GM12878 (cell line): ENCODE results near the gene SSTR4. TPM values are rescaled to one million over a fixed set of nuclear protein-coding genes. Genes with fewer than 3 reads are reported as not detected.

Source experiments
- ATAC-seq: fragments of 200-7000 bp; cut with Tn5 transposase; 3 replicates; pipeline ENCODE4 v1.9.1; 2020; ENCODE audit warnings: mild to moderate bottlenecking, moderate library complexity
- BruUV-seq: library from RNA; stranded (reverse); fragments of 400-500 nt; replicated peaks from 2 replicates; lab custom pipeline; 2021; lab: Mats Ljungman, UMichigan
- CTCF ChIA-PET: fragments of 300-600 bp; sonication (Branson Sonifier 250); formaldehyde crosslinking; extraction: SDS; loops from one replicate; lab custom pipeline; 2021; ENCODE audit warnings: inconsistent platforms; lab: Yijun Ruan, JAX
- POLR2A ChIA-PET: fragments of 350-600 bp; formaldehyde crosslinking; extraction: SDS; loops from one replicate; lab custom pipeline; 2021; ENCODE audit warnings: inconsistent platforms; lab: Charles Lee
- RAD21 ChIA-PET: fragments of 300-600 bp; sonication (Branson Sonifier 250); formaldehyde crosslinking; loops from one replicate; lab custom pipeline; 2023; ENCODE audit warnings: antibody characterized with exemption; ENCODE audit not compliant: unreplicated experiment; lab: Charles Lee
- SMC1A ChIA-PET: fragments of 300-600 bp; sonication (Branson Sonifier 250); formaldehyde crosslinking; loops from one replicate; lab custom pipeline; 2023; ENCODE audit not compliant: unreplicated experiment, uncharacterized antibody; lab: Charles Lee
- DNase-seq: peaks from one replicate; pipeline ENCODE4 v3.0.0-alpha.2; 2011; ENCODE audit warnings: low read depth, low spot score
- FAIRE-seq: peaks from 3 replicates; lab custom pipeline; 2011; peaks lifted over from hg19 to GRCh38; lab: Jason Lieb, UNC
- H2AFZ ChIP-seq: 2 replicates; pipeline ENCODE4 v1.6.0; 2011; ENCODE audit warnings: low read depth, low read length, control low read depth; ENCODE audit not compliant: control insufficient read depth
- H3K27ac ChIP-seq: 2 replicates; pipeline ENCODE4 v1.5.1; 2011; ENCODE audit warnings: control low read depth; ENCODE audit not compliant: control insufficient read depth, insufficient read depth
- H3K27me3 ChIP-seq, 2 experiments: replicated peaks in 1 of 2; 2 replicates each; pipeline versions ENCODE4 v1.6.0 to v1.6.1; 2011; ENCODE audit warnings: low read length in 1 of 2; ENCODE audit not compliant: control insufficient read depth in 2 of 2, insufficient read depth in 2 of 2
- H3K36me3 ChIP-seq, 2 experiments: 2 replicates each; pipeline ENCODE4 v1.5.1; 2011; ENCODE audit warnings: low read length in 1 of 2; ENCODE audit not compliant: control insufficient read depth in 2 of 2, insufficient read depth in 2 of 2
- H3K4me1 ChIP-seq: 2 replicates; pipeline ENCODE4 v1.6.1; 2011; ENCODE audit warnings: mild to moderate bottlenecking, low read length, moderate library complexity, mixed read lengths; ENCODE audit not compliant: control insufficient read depth, insufficient read depth
- H3K4me2 ChIP-seq: 2 replicates; pipeline ENCODE4 v1.6.0; 2011; ENCODE audit warnings: control low read depth; ENCODE audit not compliant: control insufficient read depth, insufficient read depth
- H3K4me3 ChIP-seq: fragments of 200-600 bp; sonication (generic); 2 replicates; pipeline ENCODE4 v1.5.1; 2016
- H3K79me2 ChIP-seq: 2 replicates; pipeline ENCODE4 v1.6.0; 2011; ENCODE audit warnings: low read length; ENCODE audit not compliant: control insufficient read depth, insufficient read depth
- H3K9ac ChIP-seq: 2 replicates; pipeline ENCODE4 v1.8.0; 2011; ENCODE audit warnings: low read length, control low read depth, mixed read lengths; ENCODE audit not compliant: control insufficient read depth, insufficient read depth
- H3K9me3 ChIP-seq: replicated peaks from 3 replicates; pipeline ENCODE4 v1.5.1; 2011; ENCODE audit warnings: mild to moderate bottlenecking, low read length; ENCODE audit not compliant: control insufficient read depth, insufficient read depth
- H4K20me1 ChIP-seq: 2 replicates; pipeline ENCODE4 v1.6.0; 2011; ENCODE audit not compliant: control insufficient read depth, insufficient read depth
- BCL11A ChIP-seq: IDR thresholded peaks from 2 replicates; pipeline ENCODE4 v1.6.1; 2011; ENCODE audit warnings: low read depth, low read length
- BHLHE40 ChIP-seq, 2 experiments: fragments of 450-650 bp in 1 of 2; IDR thresholded peaks; 2 replicates each; pipeline ENCODE4 v1.6.1; 2011 to 2017; ENCODE audit warnings: low read depth in 2 of 2, borderline replicate concordance in 1 of 2, improper control_type of control experiment in 1 of 2, low read length in 1 of 2, mild to moderate bottlenecking in 1 of 2
- EZH2 ChIP-seq: IDR thresholded peaks from 2 replicates; pipeline ENCODE4 v1.6.1; 2012; ENCODE audit warnings: low read depth, mild to moderate bottlenecking, control low read depth, inconsistent platforms, low read length, borderline replicate concordance; ENCODE audit not compliant: control insufficient read depth
- NFXL1 ChIP-seq: fragments of 450-650 bp; IDR thresholded peaks from 2 replicates; pipeline ENCODE4 v1.6.1; 2017; ENCODE audit warnings: antibody characterized with exemption, mild to moderate bottlenecking, borderline replicate concordance
- NR2C2 ChIP-seq: IDR thresholded peaks from 2 replicates; pipeline ENCODE4 v1.6.1; 2011; ENCODE audit warnings: borderline replicate concordance, low read depth; ENCODE audit not compliant: control insufficient read depth, insufficient read length
- NR2F1 ChIP-seq: fragments of 450-650 bp; conservative IDR thresholded peaks from 2 replicates; pipeline ENCODE4 v1.6.1; 2017; ENCODE audit warnings: mild to moderate bottlenecking
- RUNX3 ChIP-seq: IDR thresholded peaks from 2 replicates; pipeline ENCODE4 v1.6.1; 2012; ENCODE audit warnings: low read length, inconsistent platforms
- ZNF687 ChIP-seq: fragments of 450-650 bp; IDR thresholded peaks from 2 replicates; pipeline ENCODE4 v1.6.1; 2017; ENCODE audit warnings: mild to moderate bottlenecking, moderate library complexity
- WGBS: methylation state at CpG from one replicate; pipeline ENCODE4 v1.1.6; 2016; ENCODE audit warnings: low lambda C conversion rate; ENCODE audit not compliant: insufficient replicate concordance, insufficient coverage; ENCODE audit errors: missing lambda C conversion rate; 5-methylcytosine and 5-hydroxymethylcytosine counted together
- in situ Hi-C: fragments of 300-500 bp; cut with MboI; formaldehyde crosslinking; loops from 9 replicates; pipeline ENCODE4 v1.14.3; 2018; ENCODE audit warnings: mixed read lengths
- intact Hi-C: fragments of 100-400 bp; cut with micrococcal nuclease; formaldehyde crosslinking; loops from one replicate; pipeline ENCODE4 v1.14.2; 2022; ENCODE audit not compliant: unreplicated experiment
- polyA plus RNA-seq, 11 experiments: library from polyadenylated mRNA; depleted of rRNA in 4 of 11; unstranded in 6 of 11; stranded (reverse) in 5 of 11; fragments of >200 nt; fragmentation: Nextera tagmentation in 4 of 11; fragmentation: Illumina TruSeq in 1 of 11; extraction: Ambion mirVana in 4 of 11; extraction: Trizol in 1 of 11; gene quantifications; 1 replicate in 1 of 11; 2 replicates in 10 of 11; pipeline versions ENCODE4 v1.2.1 to v1.2.3, GENCODE V29; 2011 to 2016; ENCODE audit warnings: inconsistent platforms in 2 of 11, missing spikeins in 2 of 11, low read depth in 1 of 11
- total RNA-seq, 4 experiments: library from RNA; depleted of rRNA in 3 of 4; stranded (reverse); fragments of >200 nt in 3 of 4; fragmentation: Illumina TruSeq in 1 of 4; extraction: Trizol in 1 of 4; gene quantifications; 2 replicates each; pipeline versions ENCODE4 v1.2.1 to v1.2.3, GENCODE V29; 2013 to 2021

Gene SSTR4
- total and polyA plus RNA-seq, 10 of the 15 experiments (the other 5 are each of a cell fraction or from before 2014, with no cell fraction given) = not detected

GRCh38 chr20:23085436-23086055 lies 50.4 kb downstream of the SSTR4 start:
- no peak for FAIRE-seq
- no peak for DNase-seq
- Histone ChIP-seq H4K20me1 (no peaks in the 10 kb centered on the region), H3K4me1 (peaks cover 14% of the 10 kb centered on the region), H3K9ac (no peak overlapping the region), H3K4me3 (no peak overlapping the region), H3K27me3 (peaks cover 0 to 3% of the 10 kb centered on the region in 2 experiments; a peak in 1 of 4 replicates), H3K27ac (no peak overlapping the region), H3K79me2 (no peaks in the 10 kb centered on the region), H3K36me3 (no peaks in the 10 kb centered on the region), H2AFZ (peak overlapping the region; percentile 44; the same call in 1 of the 2 replicates), H3K4me2 (no peak overlapping the region; the same call in 1 of the 2 replicates), H3K9me3 (no peaks in the 10 kb centered on the region)
- ChIA-PET RAD21 (interaction anchor here (1.0 to 2.6 kb wide), 8 partner anchors 11 to 394 kb away, joined by 3 to 9 read pairs (median 3); no protein-coding TSS in a partner anchor), POLR2A (interaction anchor here (0.8 to 1.4 kb wide), 3 partner anchors 31 to 264 kb away, joined by 3 to 5 read pairs (median 3); no protein-coding TSS in a partner anchor), SMC1A (interaction anchor here (0.7 to 2.4 kb wide), 10 partner anchors 17 to 150 kb away, joined by 3 to 10 read pairs (median 6); no protein-coding TSS in a partner anchor), CTCF (interaction anchor here (1.4 to 2.0 kb wide), 3 partner anchors 30 to 116 kb away, joined by 3 to 6 read pairs (median 6); no protein-coding TSS in a partner anchor)
- no TSS peak for BruUV-seq
- TF ChIP-seq NFXL1 = no peak
- TF ChIP-seq EZH2 = no peak
- no peak for TF ChIP-seq NR2C2
- TF ChIP-seq RUNX3 = no peak
- TF ChIP-seq NR2F1 = peak; percentile 27; the same call in 1 of the 2 replicates
- peak in 1 of 2 experiments; percentile 44; a peak in 1 of 4 replicates for TF ChIP-seq BHLHE40 (IDR thresholded peaks at IDR 0.05; ENCODE audit: borderline replicate concordance in 1 of 2, low read depth in 2 of 2, low read length in 1 of 2)
- no peak for TF ChIP-seq BCL11A
- peak; percentile 46; the same call in 1 of the 2 replicates for TF ChIP-seq ZNF687
- intact Hi-C loops = no loop called here
- no peak for ATAC-seq
- 44% methylated on average over 18 of the region's 23 CpGs for WGBS
- in situ Hi-C loops = no loop called here
